Measurements from ENCODE around the gene SLITRK4. TPM values are rescaled to one million over a fixed set of nuclear protein-coding genes. Genes with fewer than 3 reads are reported as not detected.

The SLITRK4 gene
- not detected for total RNA-seq

DNA sequence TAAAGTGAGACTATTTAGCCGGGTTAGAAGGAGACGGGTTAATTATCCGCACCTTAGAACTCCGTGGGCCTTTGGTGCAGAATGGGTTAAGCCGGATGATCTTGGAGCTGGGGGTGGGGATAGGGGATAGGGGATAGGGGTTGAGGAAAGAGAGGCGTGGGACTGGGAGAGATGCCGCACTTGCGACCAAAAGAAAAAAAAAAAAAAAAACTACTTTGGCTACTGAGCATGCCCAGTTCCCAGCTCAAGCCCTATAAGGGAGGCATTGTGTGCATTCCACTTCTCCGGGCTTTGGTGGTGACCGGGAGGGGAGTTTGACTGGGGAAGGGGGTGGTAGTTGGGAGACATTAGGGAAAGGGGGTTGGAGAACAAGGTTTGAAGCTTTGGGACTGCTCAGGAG lies at the start of gene SLITRK4:
TSS of gene SLITRK4 (minus strand) at position 187 of the 400 bp plus-strand sequence. CDS start 4,993 bp downstream, outside the sequence.
- Mint-ChIP-seq H3K27me3 (ENCODE audit: low read depth) (peaks cover 35% of the 10 kb centered on the region), H3K9me3 (peaks cover 0 to 4% of the 10 kb centered on the region in 2 donors), H3K4me3 (no peak within 1 kb of the TSS), H3K36me3 (ENCODE audit: insufficient read depth in 2 of 2) (peaks cover 1 to 7% of the 10 kb centered on the region in 2 donors), H3K27ac (no peak within 1 kb of the TSS), H3K4me1 (ENCODE audit: low read depth) (peaks cover 5% of the 10 kb centered on the region)
- ATAC-seq (replicated peaks in 1 of 2) (no peak), DNase-seq (no peak)

DNA sequence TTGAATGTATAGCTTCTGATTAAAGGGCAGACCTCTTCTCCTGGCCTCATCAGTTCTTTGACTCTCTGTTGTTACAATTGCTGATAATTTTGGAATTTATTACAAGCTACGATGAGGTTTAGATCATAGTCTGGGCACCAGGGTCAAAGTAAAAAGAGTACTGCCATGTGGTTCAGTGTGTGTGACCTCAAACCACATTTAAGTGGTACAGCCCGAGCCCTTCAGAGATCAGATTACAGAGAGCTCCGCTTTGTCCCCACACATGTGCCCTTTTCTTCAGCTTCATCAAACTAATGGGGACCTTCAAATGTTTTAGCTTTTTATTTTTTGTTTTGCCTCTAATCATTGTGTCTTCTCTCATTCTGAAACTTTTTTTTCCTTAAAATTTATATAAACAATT lies 47.6 kb upstream of the SLITRK4 start:
- Mint-ChIP-seq H3K4me1 (ENCODE audit: low read depth) (no peaks in the 10 kb centered on the region), H3K27me3 (ENCODE audit: low read depth) (peaks cover 7% of the 10 kb centered on the region), H3K4me3 (no peak overlapping the region), H3K9me3 (peaks cover 0 to 3% of the 10 kb centered on the region in 2 donors), H3K27ac (no peak overlapping the region), H3K36me3 (ENCODE audit: insufficient read depth in 2 of 2) (no peaks in the 10 kb centered on the region)
- ATAC-seq (replicated peaks in 1 of 2) (no peak), DNase-seq (no peak)

DNA sequence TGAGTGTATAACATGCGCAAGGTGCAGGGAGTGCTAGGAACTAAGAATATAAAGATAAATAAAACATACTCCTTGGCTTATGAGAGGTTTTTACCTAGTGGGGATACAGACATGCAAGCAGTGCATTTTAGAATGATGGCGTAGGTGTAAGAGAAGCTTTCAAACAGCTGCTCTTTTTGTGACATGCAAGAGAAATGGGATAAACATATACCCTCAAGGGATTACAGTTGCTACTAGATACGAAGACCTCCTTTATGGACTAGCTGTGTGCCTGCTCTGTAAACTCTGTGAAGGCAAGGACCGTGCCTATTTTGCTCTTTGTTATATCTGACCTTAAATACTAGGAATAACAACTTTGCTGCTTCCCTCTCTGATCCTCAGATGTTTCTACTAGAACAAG lies 39.0 kb upstream of the SLITRK4 start:
- Mint-ChIP-seq H3K36me3 (ENCODE audit: insufficient read depth in 2 of 2) (peaks cover 0 to 3% of the 10 kb centered on the region in 2 donors), H3K4me3 (no peak overlapping the region), H3K9me3 (peaks cover 0 to 4% of the 10 kb centered on the region in 2 donors), H3K4me1 (ENCODE audit: low read depth) (no peaks in the 10 kb centered on the region), H3K27me3 (ENCODE audit: low read depth) (peaks cover 7% of the 10 kb centered on the region), H3K27ac (no peak overlapping the region)
- ATAC-seq (replicated peaks in 1 of 2) (no peak), DNase-seq (no peak)

DNA sequence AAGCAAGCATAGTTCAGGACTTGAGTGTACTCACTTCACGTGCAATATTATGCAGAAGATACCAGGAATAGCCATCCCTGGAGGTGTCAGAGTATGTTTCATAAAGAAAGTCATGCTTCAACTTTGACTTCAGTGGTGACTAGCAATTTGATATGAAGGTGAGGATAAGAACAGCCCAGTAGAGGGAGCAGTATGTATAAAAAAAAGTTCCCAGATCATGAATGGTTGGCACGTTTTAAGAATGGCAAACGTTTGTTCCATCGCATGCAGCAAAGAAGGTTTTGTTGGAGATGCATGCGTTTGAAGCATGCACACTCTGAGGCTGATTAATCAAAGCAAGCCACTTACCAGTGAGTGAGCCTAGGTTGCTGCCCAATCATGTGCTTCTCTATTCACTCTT lies 33.5 kb upstream of the SLITRK4 start:
- Mint-ChIP-seq H3K4me1 (ENCODE audit: low read depth) (no peaks in the 10 kb centered on the region), H3K27me3 (ENCODE audit: low read depth) (peaks cover 18% of the 10 kb centered on the region), H3K36me3 (ENCODE audit: insufficient read depth in 2 of 2) (peaks cover 0 to 3% of the 10 kb centered on the region in 2 donors), H3K4me3 (no peak overlapping the region), H3K27ac (no peak overlapping the region), H3K9me3 (no peaks in the 10 kb centered on the region)
- no peak for DNase-seq
- ATAC-seq (replicated peaks in 1 of 2), result no peak

- Mint-ChIP-seq H3K4me1 (ENCODE audit: low read depth) (no peaks in the 10 kb centered on the region), H3K36me3 (ENCODE audit: insufficient read depth in 2 of 2) (no peaks in the 10 kb centered on the region), H3K4me3 (no peak overlapping the region), H3K9me3 (peaks cover 0 to 1% of the 10 kb centered on the region in 2 donors), H3K27ac (no peak overlapping the region), H3K27me3 (ENCODE audit: low read depth) (peaks cover 23% of the 10 kb centered on the region)
- ATAC-seq (replicated peaks in 1 of 2) (no peak), DNase-seq (no peak)
Observed at GRCh38 chrX:143664302-143664701, 28.4 kb upstream of the SLITRK4 start.

DNA sequence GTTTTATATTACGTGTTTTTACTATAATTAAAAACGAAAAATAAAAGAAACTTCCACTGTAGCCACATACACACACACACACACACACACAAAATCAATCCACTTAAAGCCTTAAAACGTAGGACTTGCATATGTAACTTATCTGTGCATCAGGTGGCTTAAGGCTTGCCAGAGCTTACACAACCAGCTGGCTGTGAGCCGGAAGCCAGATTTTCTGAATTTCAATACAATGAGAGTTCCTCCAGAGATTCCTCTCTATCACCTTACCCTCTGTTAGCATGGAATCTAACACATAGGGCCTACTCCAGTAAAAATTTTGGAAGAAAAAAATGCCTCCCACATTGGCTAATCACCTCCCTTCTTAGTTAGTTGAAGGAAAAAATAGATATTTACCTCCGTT lies 27.9 kb upstream of the SLITRK4 start:
- Mint-ChIP-seq H3K27me3 (ENCODE audit: low read depth) (peaks cover 23% of the 10 kb centered on the region), H3K27ac (no peak overlapping the region), H3K4me3 (no peak overlapping the region), H3K36me3 (ENCODE audit: insufficient read depth in 2 of 2) (no peaks in the 10 kb centered on the region), H3K4me1 (ENCODE audit: low read depth) (no peaks in the 10 kb centered on the region), H3K9me3 (peaks cover 0 to 1% of the 10 kb centered on the region in 2 donors)
- no peak for ATAC-seq (replicated peaks in 1 of 2)
- no peak for DNase-seq

DNA sequence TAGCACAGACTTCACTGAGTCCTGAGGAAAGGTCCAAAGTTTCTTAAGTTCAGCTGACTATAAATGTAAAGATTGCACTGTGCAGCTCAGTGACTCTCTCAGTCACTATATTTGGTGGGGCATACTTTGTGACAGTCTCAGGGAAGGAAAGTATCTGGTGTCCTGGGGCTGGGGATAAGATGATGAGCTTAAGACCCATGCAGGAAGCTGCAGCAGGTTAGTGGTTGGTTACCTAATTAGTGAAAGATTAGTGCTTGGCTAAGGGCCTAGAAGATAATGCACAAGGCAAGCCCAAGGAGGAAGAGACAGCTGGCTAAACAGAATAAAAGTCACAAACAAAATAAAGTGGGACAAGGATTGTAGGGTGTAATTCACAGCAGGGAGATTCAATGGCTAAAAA lies 25.4 kb upstream of the SLITRK4 start:
- Mint-ChIP-seq H3K4me1 (ENCODE audit: low read depth) (no peaks in the 10 kb centered on the region), H3K27ac (no peak overlapping the region), H3K27me3 (ENCODE audit: low read depth) (peaks cover 18% of the 10 kb centered on the region)

DNA sequence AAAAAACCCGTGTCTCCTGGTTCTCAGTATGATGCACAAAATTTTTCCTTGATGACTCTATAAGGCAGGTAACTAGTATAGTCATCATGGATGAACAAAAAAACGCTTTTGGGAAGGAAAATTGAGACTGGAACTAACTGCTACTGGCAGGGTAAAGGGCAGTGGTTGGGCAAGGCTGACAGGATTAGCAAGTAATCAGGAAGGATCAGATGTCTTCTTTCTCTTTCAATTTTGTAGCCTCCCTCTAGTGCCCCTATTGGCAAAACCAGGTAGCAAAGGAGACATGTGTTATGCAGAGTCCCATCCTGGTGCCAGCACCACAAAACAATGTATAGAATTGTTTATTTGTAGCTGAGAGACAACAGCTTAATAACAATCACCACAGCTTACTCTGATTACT lies 12.8 kb upstream of the SLITRK4 start:
- no peak overlapping the region for H3K27ac Mint-ChIP-seq
- no peak for ATAC-seq (replicated peaks in 1 of 2)
- no peaks in the 10 kb centered on the region for H3K36me3 Mint-ChIP-seq (ENCODE audit: insufficient read depth in 2 of 2)
- no peak for DNase-seq
- H3K4me3 Mint-ChIP-seq, result no peak overlapping the region
- no peaks in the 10 kb centered on the region for H3K4me1 Mint-ChIP-seq (ENCODE audit: low read depth)
- no peaks in the 10 kb centered on the region for H3K9me3 Mint-ChIP-seq
- no peaks in the 10 kb centered on the region for H3K27me3 Mint-ChIP-seq (ENCODE audit: low read depth)

More for the DNA sequence above, 25.4 kb upstream of the SLITRK4 start:
- Mint-ChIP-seq H3K9me3 (peaks cover 0 to 1% of the 10 kb centered on the region in 2 donors), H3K4me3 (no peak overlapping the region), H3K36me3 (ENCODE audit: insufficient read depth in 2 of 2) (no peaks in the 10 kb centered on the region)
- ATAC-seq (replicated peaks in 1 of 2) (no peak), DNase-seq (no peak)

- no peaks in the 10 kb centered on the region for H3K36me3 Mint-ChIP-seq (ENCODE audit: insufficient read depth in 2 of 2)
- ATAC-seq (replicated peaks in 1 of 2), result no peak
- H3K27me3 Mint-ChIP-seq (ENCODE audit: low read depth), result no peaks in the 10 kb centered on the region
- H3K27ac Mint-ChIP-seq, result no peak overlapping the region
- DNase-seq, result no peak
- H3K4me3 Mint-ChIP-seq, result no peak overlapping the region
- no peaks in the 10 kb centered on the region for H3K9me3 Mint-ChIP-seq
- no peaks in the 10 kb centered on the region for H3K4me1 Mint-ChIP-seq (ENCODE audit: low read depth)
Observed at GRCh38 chrX:143642426-143642825, 6.5 kb upstream of the SLITRK4 start.

GRCh38 chrX:143636831-143637230 lies 930 bp upstream of the SLITRK4 start:
- Mint-ChIP-seq H3K4me1 (ENCODE audit: low read depth) (peaks cover 5% of the 10 kb centered on the region), H3K27ac (no peak overlapping the region), H3K27me3 (ENCODE audit: low read depth) (peaks cover 29% of the 10 kb centered on the region), H3K36me3 (ENCODE audit: insufficient read depth in 2 of 2) (peaks cover 1 to 7% of the 10 kb centered on the region in 2 donors), H3K9me3 (peaks cover 0 to 4% of the 10 kb centered on the region in 2 donors), H3K4me3 (no peak overlapping the region)
- ATAC-seq (replicated peaks in 1 of 2) (no peak), DNase-seq (no peak)

- H3K4me3 Mint-ChIP-seq, result no peak overlapping the region
Observed at GRCh38 chrX:143634663-143635455, 1.0 kb downstream of the SLITRK4 start.

DNA sequence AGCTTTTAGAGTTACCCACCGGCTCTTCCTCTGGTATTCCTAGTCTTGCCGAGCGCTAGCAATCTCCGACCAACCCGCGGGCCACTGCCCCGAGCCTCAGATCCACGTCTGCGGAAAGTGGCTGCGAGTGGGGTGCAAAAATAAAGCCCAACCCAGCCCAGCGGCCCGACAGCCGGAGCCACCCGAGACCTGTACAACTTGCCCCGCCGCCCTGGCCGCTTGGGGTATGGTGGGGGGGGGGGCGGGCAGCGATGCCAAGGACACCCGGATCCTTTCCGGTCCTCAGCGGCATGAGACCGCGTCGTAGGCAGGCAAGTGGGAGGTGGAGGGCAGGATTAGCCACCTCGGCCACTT lies 1.6 kb downstream of the SLITRK4 start:
- peaks cover 5% of the 10 kb centered on the region for H3K4me1 Mint-ChIP-seq (ENCODE audit: low read depth)
- DNase-seq (no peak), ATAC-seq (replicated peaks in 1 of 2) (no peak)
- no peak overlapping the region for H3K4me3 Mint-ChIP-seq
- peaks cover 35% of the 10 kb centered on the region for H3K27me3 Mint-ChIP-seq (ENCODE audit: low read depth)
- peaks cover 1 to 7% of the 10 kb centered on the region in 2 donors for H3K36me3 Mint-ChIP-seq (ENCODE audit: insufficient read depth in 2 of 2)
- H3K27ac Mint-ChIP-seq, result no peak overlapping the region
- peaks cover 0 to 4% of the 10 kb centered on the region in 2 donors for H3K9me3 Mint-ChIP-seq

More at GRCh38 chrX:143634663-143635455, 1.0 kb downstream of the SLITRK4 start:
- H3K4me1 Mint-ChIP-seq (ENCODE audit: low read depth), result peaks cover 5% of the 10 kb centered on the region
- H3K27ac Mint-ChIP-seq, result no peak overlapping the region
- peaks cover 35% of the 10 kb centered on the region for H3K27me3 Mint-ChIP-seq (ENCODE audit: low read depth)
- DNase-seq (no peak), ATAC-seq (replicated peaks in 1 of 2) (no peak)
- H3K9me3 Mint-ChIP-seq, result peaks cover 0 to 4% of the 10 kb centered on the region in 2 donors
- H3K36me3 Mint-ChIP-seq (ENCODE audit: insufficient read depth in 2 of 2), result peaks cover 1 to 7% of the 10 kb centered on the region in 2 donors

- no peak overlapping the region for H3K4me3 Mint-ChIP-seq
- H3K9me3 Mint-ChIP-seq, result peaks cover 0 to 4% of the 10 kb centered on the region in 2 donors
- peaks cover 1 to 7% of the 10 kb centered on the region in 2 donors for H3K36me3 Mint-ChIP-seq (ENCODE audit: insufficient read depth in 2 of 2)
- peaks cover 38% of the 10 kb centered on the region for H3K27me3 Mint-ChIP-seq (ENCODE audit: low read depth)
- peaks cover 5% of the 10 kb centered on the region for H3K4me1 Mint-ChIP-seq (ENCODE audit: low read depth)
- ATAC-seq (replicated peaks in 1 of 2) (no peak), DNase-seq (no peak)
- no peak overlapping the region for H3K27ac Mint-ChIP-seq
Observed at GRCh38 chrX:143633461-143634308, 2.2 kb downstream of the SLITRK4 start.

Measured in activated T-cell treated with anti-CD3 and anti-CD28 coated beads, Interleukin-2, amount 50 U/mL, for 72 hours (primary cell).